ENCODE data around the gene CPXM1.

Gene CPXM1

DNA sequence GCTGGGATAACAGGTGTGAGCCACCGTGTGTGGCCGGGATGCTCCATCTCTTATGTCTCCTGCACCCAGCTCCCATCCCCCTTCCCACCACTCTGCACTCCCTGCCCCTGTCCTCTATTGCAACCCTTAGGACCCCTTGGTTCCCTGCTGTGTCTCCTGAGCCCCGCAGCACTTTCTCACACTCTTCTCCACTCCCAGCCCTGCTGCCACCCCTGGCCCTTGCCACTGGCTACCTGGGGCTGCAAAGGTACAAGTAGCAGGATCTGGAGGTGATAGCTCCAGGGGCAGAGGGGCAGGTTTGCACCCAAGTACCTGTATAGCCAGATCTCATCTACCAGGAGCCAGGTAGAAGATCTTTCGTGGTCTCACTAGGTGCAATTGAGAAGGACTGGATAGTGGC is 6.6 kb upstream of the CPXM1 start:
- TF ChIP-seq, protein P1, sequence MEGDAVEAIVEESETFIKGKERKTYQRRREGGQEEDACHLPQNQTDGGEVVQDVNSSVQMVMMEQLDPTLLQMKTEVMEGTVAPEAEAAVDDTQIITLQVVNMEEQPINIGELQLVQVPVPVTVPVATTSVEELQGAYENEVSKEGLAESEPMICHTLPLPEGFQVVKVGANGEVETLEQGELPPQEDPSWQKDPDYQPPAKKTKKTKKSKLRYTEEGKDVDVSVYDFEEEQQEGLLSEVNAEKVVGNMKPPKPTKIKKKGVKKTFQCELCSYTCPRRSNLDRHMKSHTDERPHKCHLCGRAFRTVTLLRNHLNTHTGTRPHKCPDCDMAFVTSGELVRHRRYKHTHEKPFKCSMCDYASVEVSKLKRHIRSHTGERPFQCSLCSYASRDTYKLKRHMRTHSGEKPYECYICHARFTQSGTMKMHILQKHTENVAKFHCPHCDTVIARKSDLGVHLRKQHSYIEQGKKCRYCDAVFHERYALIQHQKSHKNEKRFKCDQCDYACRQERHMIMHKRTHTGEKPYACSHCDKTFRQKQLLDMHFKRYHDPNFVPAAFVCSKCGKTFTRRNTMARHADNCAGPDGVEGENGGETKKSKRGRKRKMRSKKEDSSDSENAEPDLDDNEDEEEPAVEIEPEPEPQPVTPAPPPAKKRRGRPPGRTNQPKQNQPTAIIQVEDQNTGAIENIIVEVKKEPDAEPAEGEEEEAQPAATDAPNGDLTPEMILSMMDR (IDR thresholded peaks at IDR 0.05; ENCODE audit: low read depth, low read length), result no peak
- DNase-seq (ENCODE audit: low read depth in 2 of 2), result no peak
- no peak overlapping the region for H3K4me3 ChIP-seq (replicated peaks in 1 of 2; ENCODE audit: low read depth in 2 of 2, low read length in 2 of 2)

DNA sequence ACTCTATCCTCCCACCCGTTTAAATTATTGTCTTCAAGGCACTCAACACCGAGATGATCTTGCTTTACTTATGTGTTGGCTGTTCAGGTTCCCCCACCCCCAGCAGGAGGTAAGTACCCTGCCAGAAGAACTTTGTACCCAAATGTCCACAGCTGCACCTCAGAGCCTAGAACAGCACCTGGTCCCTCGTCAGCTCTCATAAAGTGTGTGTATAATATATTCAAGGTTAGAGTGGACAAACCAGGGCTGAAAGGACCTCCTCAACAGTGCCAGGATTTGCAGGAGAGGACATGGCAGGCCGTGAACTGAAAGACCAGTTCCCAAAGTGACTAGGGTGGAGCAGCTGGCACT is 5.9 kb upstream of the CPXM1 start:
- H3K4me3 ChIP-seq (replicated peaks in 1 of 2; ENCODE audit: low read depth in 2 of 2, low read length in 2 of 2), result no peak overlapping the region
- TF ChIP-seq, protein P1 (IDR thresholded peaks at IDR 0.05; ENCODE audit: low read depth, low read length), result no peak
- DNase-seq (ENCODE audit: low read depth in 2 of 2), result no peak

DNA sequence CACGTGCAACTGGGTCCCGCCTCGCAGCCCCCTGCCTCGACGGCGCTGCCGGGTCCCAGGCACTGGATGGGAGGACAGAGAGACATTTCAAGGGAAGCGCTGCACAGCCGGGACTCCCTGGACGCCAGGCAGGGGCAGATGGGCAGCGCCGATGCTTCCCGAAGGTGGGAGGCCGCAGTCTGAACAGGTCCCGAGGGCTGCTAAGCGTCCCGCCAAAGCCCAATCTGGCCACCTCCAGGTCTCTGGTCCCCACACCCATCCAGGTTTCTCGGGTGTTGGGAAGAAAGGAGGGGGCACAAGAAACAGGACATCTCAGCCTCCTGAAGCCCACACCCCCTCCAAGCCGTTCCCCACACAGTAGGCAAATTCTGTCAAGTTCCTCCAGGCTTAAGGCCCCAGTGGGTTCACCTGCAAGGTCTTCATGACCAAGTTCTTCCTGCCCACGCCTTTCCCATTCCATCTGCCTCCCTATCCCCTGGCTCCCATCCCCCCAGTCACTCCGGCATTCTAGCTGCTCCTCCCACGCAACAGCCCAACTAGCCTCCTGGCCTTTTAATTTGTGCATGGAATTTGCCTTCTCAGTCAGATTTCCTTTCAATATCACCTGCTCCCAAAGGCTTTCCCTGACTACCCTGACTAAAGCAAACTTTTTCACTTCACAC is 5.4 kb upstream of the CPXM1 start:
- H3K4me3 ChIP-seq (replicated peaks in 1 of 2; ENCODE audit: low read depth in 2 of 2, low read length in 2 of 2), result no peak overlapping the region
- no peak for DNase-seq (ENCODE audit: low read depth in 2 of 2)
- TF ChIP-seq, protein P1 (IDR thresholded peaks at IDR 0.05; ENCODE audit: low read depth, low read length), result no peak

DNA sequence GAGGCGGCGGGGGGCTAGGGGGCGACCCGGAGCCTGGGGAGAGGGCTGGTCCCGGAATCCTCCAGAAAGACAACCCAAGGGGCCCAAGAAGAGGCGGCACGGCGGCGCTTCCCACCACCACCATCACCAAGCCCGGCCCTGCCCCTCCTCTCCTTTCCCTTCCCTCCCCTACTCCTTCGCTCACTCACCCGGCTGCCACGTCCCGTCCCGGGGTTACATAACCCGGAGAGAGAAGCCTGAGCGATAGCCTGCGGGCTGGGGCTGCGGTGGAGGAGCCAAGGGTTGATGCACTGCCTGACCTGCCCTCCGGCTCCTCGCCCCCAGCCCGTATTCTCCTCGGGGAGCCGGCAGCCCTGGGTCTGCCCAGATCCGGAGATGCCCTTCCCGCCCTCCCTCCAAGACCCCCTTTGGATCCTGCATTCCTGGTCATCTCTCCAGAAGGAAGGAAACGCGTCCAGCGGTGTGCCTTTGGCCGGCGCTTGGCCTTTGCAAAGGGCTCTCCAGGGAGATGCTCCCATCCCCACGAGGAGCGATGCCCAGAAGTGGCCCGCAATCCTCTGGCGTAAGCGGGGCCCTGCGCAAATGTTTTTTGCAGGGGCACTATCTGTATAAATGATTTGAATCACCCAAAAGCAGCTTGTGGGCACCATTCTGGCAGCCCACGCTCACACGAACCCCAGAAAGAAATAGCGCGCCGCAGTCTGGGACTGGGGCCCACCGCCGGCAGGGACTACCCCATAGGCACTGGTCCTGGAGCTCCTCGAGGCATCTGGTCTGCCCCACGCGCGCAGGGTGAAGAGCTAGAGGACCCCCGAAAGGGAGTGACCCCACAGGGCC is 4.6 kb upstream of the CPXM1 start:
- H3K4me3 ChIP-seq (replicated peaks in 1 of 2; ENCODE audit: low read depth in 2 of 2, low read length in 2 of 2), result no peak overlapping the region
- TF ChIP-seq, protein P1 (IDR thresholded peaks at IDR 0.05; ENCODE audit: low read depth, low read length), result no peak
- DNase-seq (ENCODE audit: low read depth in 2 of 2), result no peak

DNA sequence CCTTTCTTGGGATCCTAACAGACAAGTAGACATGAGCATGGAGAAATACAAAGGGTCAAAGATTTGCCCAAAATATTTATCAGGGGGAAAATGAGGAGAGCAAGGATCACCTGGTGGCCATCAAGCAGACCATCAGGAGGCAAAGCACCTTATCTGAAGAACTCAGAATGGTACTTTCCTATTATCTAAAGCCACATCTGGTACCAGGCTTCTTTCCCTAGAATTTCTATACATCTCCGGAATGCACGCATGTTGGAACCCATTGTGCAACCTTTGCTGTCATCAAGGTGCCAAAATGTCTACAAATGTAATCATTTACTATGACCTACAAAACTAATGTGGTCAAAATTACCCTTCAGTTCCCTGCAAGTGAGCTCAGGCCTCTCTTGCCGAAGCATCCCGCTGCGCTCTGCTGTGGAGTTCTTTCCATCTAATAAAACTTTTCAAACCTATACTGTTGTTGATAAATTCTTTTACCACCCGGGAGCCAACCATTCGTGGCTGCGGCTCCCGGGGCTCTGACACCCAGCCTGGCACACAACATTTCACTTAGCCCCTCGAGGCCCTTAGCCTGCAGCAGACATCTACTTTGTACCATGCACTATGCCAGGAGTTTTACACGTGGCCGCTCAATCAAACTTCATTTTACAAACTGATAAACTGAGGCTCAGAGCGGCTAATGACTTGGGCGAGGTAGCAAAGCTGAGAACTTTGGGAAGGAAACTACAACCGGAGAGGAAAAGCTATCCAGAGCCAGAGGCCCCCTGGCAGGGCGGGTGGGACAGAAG is 3.8 kb upstream of the CPXM1 start:
- TF ChIP-seq, protein P1 (IDR thresholded peaks at IDR 0.05; ENCODE audit: low read depth, low read length), result no peak
- H3K4me3 ChIP-seq (replicated peaks in 1 of 2; ENCODE audit: low read depth in 2 of 2, low read length in 2 of 2), result no peak overlapping the region
- no peak for DNase-seq (ENCODE audit: low read depth in 2 of 2)

DNA sequence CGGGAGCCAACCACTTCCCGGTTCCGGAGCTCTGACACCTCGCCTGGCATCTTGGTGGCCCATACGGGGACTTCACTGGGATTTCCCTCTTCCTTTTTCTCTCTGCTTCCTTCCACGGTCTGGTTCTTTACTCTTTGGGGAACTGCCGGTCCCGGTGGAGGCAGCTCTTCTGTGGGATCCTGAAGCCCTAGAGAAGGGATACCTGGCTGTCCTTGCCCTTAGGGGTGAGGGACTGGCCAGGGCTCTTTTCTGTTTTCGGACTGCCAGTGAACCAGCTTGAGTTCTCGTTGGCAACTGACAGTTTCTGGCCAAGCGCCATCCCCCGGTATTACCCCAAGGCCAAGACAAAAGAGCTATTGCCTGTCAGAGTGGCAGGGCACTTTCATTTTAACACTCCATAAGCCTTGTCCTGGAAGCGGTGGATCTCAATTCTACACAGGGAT is 880 bp upstream of the CPXM1 start:
- no peak overlapping the region for H3K4me3 ChIP-seq (replicated peaks in 1 of 2; ENCODE audit: low read depth in 2 of 2, low read length in 2 of 2)
- TF ChIP-seq, protein P1 (IDR thresholded peaks at IDR 0.05; ENCODE audit: low read depth, low read length), result no peak
- no peak for DNase-seq (ENCODE audit: low read depth in 2 of 2)

Measured in cardiac fibroblast (primary cell).